HUES6 (cell line): ENCODE data around the gene RPS6KB2.
"Not testable (repeated sequence)": the region's sequence is repeated elsewhere in the genome, so short reads cannot be mapped to it uniquely, and the experiment has no call there.

Experiments used
- H3K27ac ChIP-seq: 2 replicates; pipeline ENCODE4 v1.7.0; 2013; ENCODE audit warnings: low read depth, mild to moderate bottlenecking, low read length, inconsistent platforms
- H3K27me3 ChIP-seq: 2 replicates; pipeline ENCODE4 v1.6.1; 2013; ENCODE audit warnings: low read length; ENCODE audit not compliant: control insufficient read depth, insufficient read depth
- H3K36me3 ChIP-seq: 2 replicates; pipeline ENCODE4 v1.6.1; 2013; ENCODE audit warnings: low read length; ENCODE audit not compliant: control insufficient read depth, insufficient read depth
- H3K4me1 ChIP-seq: 2 replicates; pipeline ENCODE4 v1.6.1; 2013; ENCODE audit warnings: low read length; ENCODE audit not compliant: control insufficient read depth, insufficient read depth
- H3K4me3 ChIP-seq: 2 replicates; pipeline ENCODE4 v1.5.1; 2013; ENCODE audit warnings: low read depth, low read length
- H3K9ac ChIP-seq: one replicate; pipeline ENCODE4 v1.6.1; 2013; ENCODE audit warnings: mild to moderate bottlenecking, low read length
- H3K9me3 ChIP-seq: 2 replicates; pipeline ENCODE4 v1.6.1; 2013; ENCODE audit warnings: low read depth, low read length; ENCODE audit not compliant: control insufficient read depth, insufficient read depth

RPS6KB2 gene

GRCh38 chr11:67422891-67423290 is 5.4 kb upstream of the RPS6KB2 start:
- H3K36me3 ChIP-seq: no peaks in the 10 kb centered on the region
- no peaks in the 10 kb centered on the region for H3K9me3 ChIP-seq
- no peak overlapping the region for H3K4me3 ChIP-seq
- no peak overlapping the region for H3K9ac ChIP-seq
- H3K27me3 ChIP-seq: peaks cover 16% of the 10 kb centered on the region; the same call in 1 of the 2 replicates
- peaks cover 7% of the 10 kb centered on the region; the same call in 1 of the 2 replicates for H3K4me1 ChIP-seq
- no peak overlapping the region for H3K27ac ChIP-seq

DNA sequence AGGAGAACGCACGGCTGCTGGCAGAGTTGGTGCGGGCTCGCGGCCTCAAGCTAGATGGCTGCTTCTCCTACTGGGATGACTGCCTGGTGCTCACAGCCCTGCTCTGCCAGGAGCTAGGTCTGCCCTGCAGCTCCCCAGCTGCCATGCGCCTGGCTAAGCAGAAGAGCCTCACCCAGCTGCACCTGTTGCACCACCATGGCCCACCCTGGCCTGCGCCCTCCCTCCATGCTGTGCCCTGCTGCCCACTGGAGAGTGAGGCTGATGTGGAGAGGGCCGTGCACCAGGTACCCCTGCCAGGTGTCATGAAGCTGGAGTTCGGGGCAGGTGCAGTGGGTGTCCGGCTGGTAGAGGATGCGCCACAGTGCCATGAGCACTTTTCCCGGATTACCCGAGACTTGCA is 4.8 kb upstream of the RPS6KB2 start:
- H3K9ac ChIP-seq: no peak overlapping the region
- H3K4me3 ChIP-seq: no peak overlapping the region
- H3K27me3 ChIP-seq: peaks cover 16% of the 10 kb centered on the region; the same call in 1 of the 2 replicates
- H3K27ac ChIP-seq: no peak overlapping the region
- no peaks in the 10 kb centered on the region for H3K36me3 ChIP-seq
- no peaks in the 10 kb centered on the region for H3K9me3 ChIP-seq
- peaks cover 7% of the 10 kb centered on the region; the same call in 1 of the 2 replicates for H3K4me1 ChIP-seq

- Histone ChIP-seq H3K4me1 (peaks cover 7% of the 10 kb centered on the region; the same call in 1 of the 2 replicates), H3K27me3 (peaks cover 14% of the 10 kb centered on the region; the same call in 1 of the 2 replicates), H3K27ac (no peak overlapping the region), H3K9me3 (no peaks in the 10 kb centered on the region), H3K36me3 (no peaks in the 10 kb centered on the region), H3K4me3 (no peak overlapping the region), H3K9ac (no peak overlapping the region)
These were observed 4.2 kb upstream of the RPS6KB2 start for GRCh38 chr11:67423891-67424613.

- Histone ChIP-seq H3K4me3 (peak overlapping the region; percentile 99), H3K36me3 (peaks cover 22% of the 10 kb centered on the region), H3K9ac (peak overlapping the region; percentile 26)
- H3K9me3 ChIP-seq, H3K27me3 ChIP-seq, H3K27ac ChIP-seq, H3K4me1 ChIP-seq: not testable (repeated sequence)
These were observed 882 bp upstream of the RPS6KB2 start for GRCh38 chr11:67427364-67427859.

- H3K27me3 ChIP-seq: no peaks in the 10 kb centered on the region
- 0 out of 2 replicates have a peak, but pooled peaks cover 2% of the 10 kb centered on the region for H3K4me1 ChIP-seq
- H3K4me3 ChIP-seq: peak overlapping the region; percentile 99
- no peak overlapping the region for H3K27ac ChIP-seq
- peaks cover 39% of the 10 kb centered on the region for H3K36me3 ChIP-seq
- H3K9me3 ChIP-seq: no peaks in the 10 kb centered on the region
- peak overlapping the region; percentile 85 for H3K9ac ChIP-seq
These were observed 859 bp downstream of the RPS6KB2 start for GRCh38 chr11:67429038-67429668.

GRCh38 chr11:67429722-67430121 is 1.4 kb downstream of the RPS6KB2 start:
- no peak overlapping the region for H3K27ac ChIP-seq
- H3K36me3 ChIP-seq: peaks cover 45% of the 10 kb centered on the region
- H3K9ac ChIP-seq: no peak overlapping the region
- H3K4me3 ChIP-seq: peak overlapping the region; percentile 99; the same call in 1 of the 2 replicates
- 0 out of 2 replicates have a peak, but pooled peaks cover 2% of the 10 kb centered on the region for H3K4me1 ChIP-seq
- no peaks in the 10 kb centered on the region for H3K27me3 ChIP-seq
- no peaks in the 10 kb centered on the region for H3K9me3 ChIP-seq

DNA sequence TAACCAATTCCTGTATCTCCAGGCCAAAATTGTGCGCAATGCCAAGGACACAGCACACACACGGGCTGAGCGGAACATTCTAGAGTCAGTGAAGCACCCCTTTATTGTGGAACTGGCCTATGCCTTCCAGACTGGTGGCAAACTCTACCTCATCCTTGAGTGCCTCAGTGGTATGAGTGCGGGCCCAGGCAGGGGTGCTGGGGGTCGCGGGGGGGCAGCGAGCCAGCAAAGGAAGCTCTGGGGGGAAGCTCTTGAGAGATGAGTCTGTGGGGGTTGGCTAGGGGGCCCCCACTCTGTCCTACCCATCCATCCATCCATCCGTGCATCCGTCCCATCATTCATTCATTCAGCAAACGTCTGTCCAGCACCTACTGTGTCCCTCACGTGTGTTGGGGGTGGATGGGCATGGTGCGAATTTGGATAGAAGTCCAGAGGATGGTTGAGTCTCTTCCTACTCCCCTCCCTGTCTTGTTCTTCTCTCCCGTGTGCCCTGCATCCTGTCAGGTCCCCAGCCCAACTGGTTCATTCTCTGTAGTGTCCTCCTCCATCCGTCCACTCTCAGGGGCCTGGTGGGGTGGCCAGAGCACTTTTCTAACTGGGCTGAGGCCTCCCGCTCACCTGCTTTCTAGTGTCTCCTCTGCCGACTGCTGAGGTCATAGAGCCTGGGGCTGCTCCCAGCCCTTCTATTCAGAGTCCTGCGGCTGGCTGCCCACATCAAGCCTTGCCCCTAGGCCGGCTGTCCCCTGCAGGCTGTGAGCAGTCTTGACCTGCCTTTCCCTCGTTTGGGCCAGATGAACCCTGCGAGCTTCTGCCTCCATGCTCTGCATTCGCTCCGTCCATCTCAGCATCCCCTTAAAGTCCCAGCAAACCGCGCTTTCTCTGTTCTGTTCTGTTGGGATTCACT is 3.3 kb downstream of the RPS6KB2 start:
- Histone ChIP-seq H3K4me1 (peaks cover 14% of the 10 kb centered on the region), H3K9ac (no peak overlapping the region), H3K27me3 (no peaks in the 10 kb centered on the region), H3K4me3 (no peak overlapping the region), H3K9me3 (no peaks in the 10 kb centered on the region), H3K36me3 (peaks cover 55% of the 10 kb centered on the region), H3K27ac (no peak overlapping the region)

DNA sequence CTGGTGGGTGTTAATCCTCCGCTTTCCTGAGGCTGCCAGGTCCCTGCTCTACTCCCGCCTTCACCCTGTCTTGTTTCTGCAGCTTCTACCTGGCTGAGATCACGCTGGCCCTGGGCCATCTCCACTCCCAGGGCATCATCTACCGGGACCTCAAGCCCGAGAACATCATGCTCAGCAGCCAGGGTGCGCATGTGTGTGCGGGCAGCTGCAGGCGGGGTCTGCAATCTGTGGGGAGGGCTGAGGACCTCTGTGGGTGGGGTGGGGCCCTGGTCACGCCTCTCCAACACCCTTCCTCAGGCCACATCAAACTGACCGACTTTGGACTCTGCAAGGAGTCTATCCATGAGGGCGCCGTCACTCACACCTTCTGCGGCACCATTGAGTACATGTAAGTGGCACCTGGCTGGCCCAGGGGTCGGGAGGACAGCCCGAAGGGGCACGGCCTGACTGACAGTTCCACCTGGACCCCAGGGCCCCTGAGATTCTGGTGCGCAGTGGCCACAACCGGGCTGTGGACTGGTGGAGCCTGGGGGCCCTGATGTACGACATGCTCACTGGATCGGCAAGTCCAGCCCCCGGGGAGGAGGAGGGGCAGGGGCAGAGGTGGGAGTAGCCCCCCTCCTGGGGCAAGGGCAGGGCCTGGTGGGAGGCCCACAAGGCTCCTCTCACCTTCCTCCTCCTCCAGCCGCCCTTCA is 4.5 kb downstream of the RPS6KB2 start:
- Histone ChIP-seq H3K27me3 (no peaks in the 10 kb centered on the region), H3K9ac (no peak overlapping the region), H3K27ac (no peak overlapping the region), H3K36me3 (peaks cover 60% of the 10 kb centered on the region), H3K4me1 (peaks cover 23% of the 10 kb centered on the region), H3K9me3 (no peaks in the 10 kb centered on the region), H3K4me3 (no peak overlapping the region)

GRCh38 chr11:67433536-67434394 is 5.5 kb downstream of the RPS6KB2 start:
- Histone ChIP-seq H3K36me3 (peaks cover 70% of the 10 kb centered on the region), H3K4me1 (peaks cover 25% of the 10 kb centered on the region), H3K4me3 (no peak overlapping the region), H3K27ac (no peak overlapping the region), H3K9ac (no peak overlapping the region), H3K9me3 (no peaks in the 10 kb centered on the region), H3K27me3 (no peaks in the 10 kb centered on the region)
